Duodenal mucosa (tissue), 2 donors: ENCODE measurements around the gene DTNB.

Experiments
- H3K27ac ChIP-seq: one replicate; pipeline ENCODE4 v1.7.0; 2013; ENCODE audit warnings: low read depth, low read length
- H3K27me3 ChIP-seq, 2 donors: one replicate each; pipeline ENCODE4 v1.7.0; 2013; ENCODE audit warnings: low read length in 2 of 2, control low read depth in 1 of 2; ENCODE audit not compliant: insufficient read depth in 2 of 2, control insufficient read depth in 1 of 2
- H3K36me3 ChIP-seq, 2 donors: one replicate each; pipeline ENCODE4 v1.7.0; 2013; ENCODE audit warnings: low read length in 2 of 2, control low read depth in 1 of 2; ENCODE audit not compliant: insufficient read depth in 2 of 2, control insufficient read depth in 1 of 2
- H3K4me1 ChIP-seq, 2 donors: one replicate each; pipeline ENCODE4 v1.7.0; 2013; ENCODE audit warnings: low read length in 2 of 2, control low read depth in 1 of 2; ENCODE audit not compliant: insufficient read depth in 2 of 2, control insufficient read depth in 1 of 2
- H3K4me3 ChIP-seq, 2 donors: one replicate each; pipeline ENCODE4 v1.7.0; 2013; ENCODE audit warnings: low read length in 2 of 2, low read depth in 1 of 2
- H3K9ac ChIP-seq, 2 donors: one replicate each; pipeline ENCODE4 v1.7.0; 2013; ENCODE audit warnings: low read length in 2 of 2, low read depth in 1 of 2
- H3K9me3 ChIP-seq, 2 donors: one replicate each; pipeline ENCODE4 v1.7.0; 2013; ENCODE audit warnings: low read length in 2 of 2, control low read depth in 1 of 2; ENCODE audit not compliant: control insufficient read depth in 1 of 2

DTNB gene

DNA sequence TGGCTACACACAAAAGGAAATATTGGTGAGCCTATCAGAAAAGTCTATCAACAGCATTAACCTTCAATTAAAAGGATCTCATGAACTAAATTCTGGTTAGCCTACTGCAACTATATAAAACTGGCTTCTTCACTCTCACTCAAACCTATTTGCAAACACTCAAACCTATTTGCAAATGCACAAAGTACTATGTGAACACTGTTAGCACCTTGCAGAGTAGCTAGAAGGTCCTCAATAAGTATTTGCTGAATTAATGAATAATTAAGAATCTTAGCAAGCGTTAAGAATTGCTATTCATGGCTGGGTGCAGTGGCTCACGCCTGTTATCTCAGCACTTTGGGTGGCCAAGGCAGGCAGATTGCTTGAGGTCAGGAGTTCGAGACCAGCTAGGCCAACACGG, 150.3 kb downstream of the DTNB start:
- no peaks in the 10 kb centered on the region for H3K27me3 ChIP-seq
- no peak overlapping the region for H3K9ac ChIP-seq
- H3K36me3 ChIP-seq = no peaks in the 10 kb centered on the region
- no peak overlapping the region for H3K27ac ChIP-seq
- H3K9me3 ChIP-seq = no peaks in the 10 kb centered on the region
- peaks cover 5% of the 10 kb centered on the region in 2 donors for H3K4me1 ChIP-seq
- H3K4me3 ChIP-seq = no peak overlapping the region

DNA sequence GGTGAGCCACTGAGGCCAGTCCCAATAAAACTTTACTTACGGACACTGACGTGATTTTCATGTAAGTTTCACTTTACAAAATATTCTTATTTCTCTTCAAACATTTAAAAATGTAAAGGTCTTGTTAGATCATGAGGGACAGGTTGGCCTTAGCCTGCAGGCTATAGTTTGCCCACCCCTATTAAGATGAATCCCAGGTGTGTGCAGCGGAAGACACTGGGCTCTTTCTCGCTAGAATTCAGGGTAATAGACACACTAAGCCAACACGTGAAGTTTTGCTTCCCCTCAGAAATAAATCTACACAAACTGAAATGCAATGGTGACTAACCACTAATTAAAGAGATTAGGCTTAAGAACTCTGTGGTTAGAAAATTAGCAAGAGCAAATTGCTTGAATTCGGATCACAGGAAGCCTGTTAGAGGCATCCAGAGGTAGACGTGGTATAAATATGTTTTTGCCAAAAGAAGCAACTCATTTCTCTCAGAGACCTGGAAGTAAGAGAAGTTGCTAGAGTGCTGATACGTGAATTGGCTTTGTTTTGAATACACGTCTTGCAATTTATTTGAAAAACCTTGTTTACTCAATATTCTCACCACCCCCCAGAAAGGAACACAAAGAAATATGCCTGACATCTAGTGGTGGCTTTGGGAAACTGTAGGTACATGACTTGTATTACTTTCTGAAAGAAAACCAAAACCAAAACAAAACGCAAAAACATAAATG, 151.6 kb downstream of the DTNB start:
- peaks cover 5% of the 10 kb centered on the region in 2 donors for H3K4me1 ChIP-seq
- peak overlapping the region; percentile 39 to 41 for H3K9ac ChIP-seq
- H3K9me3 ChIP-seq = no peaks in the 10 kb centered on the region
- no peaks in the 10 kb centered on the region for H3K36me3 ChIP-seq
- peak overlapping the region; percentile 61 to 64 for H3K4me3 ChIP-seq
- H3K27ac ChIP-seq = no peak overlapping the region
- H3K27me3 ChIP-seq = no peaks in the 10 kb centered on the region

DNA sequence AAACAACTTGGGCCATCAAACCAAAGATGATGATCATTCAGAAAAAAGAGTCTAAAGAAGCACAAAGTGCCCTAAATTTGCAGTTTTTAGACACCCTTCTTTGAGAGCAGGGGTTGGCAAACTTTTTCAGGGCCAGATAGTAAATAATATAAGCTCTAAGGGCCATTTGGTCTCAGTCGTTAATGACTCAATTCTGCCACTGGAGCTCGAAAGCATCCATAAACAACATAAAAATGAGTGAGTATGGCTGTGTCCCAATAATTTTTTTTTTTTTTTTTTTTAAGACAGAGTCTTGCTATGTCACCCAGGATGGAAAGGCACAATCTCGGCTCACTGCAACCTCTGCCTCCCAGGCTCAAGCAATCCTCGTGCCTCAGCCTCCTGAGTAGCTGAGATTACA, 152.3 kb downstream of the DTNB start:
- Histone ChIP-seq H3K36me3 (no peaks in the 10 kb centered on the region), H3K9ac (no peak overlapping the region), H3K27ac (no peak overlapping the region), H3K27me3 (no peaks in the 10 kb centered on the region), H3K9me3 (no peaks in the 10 kb centered on the region), H3K4me1 (peaks cover 5% of the 10 kb centered on the region in 2 donors), H3K4me3 (no peak overlapping the region)

DNA sequence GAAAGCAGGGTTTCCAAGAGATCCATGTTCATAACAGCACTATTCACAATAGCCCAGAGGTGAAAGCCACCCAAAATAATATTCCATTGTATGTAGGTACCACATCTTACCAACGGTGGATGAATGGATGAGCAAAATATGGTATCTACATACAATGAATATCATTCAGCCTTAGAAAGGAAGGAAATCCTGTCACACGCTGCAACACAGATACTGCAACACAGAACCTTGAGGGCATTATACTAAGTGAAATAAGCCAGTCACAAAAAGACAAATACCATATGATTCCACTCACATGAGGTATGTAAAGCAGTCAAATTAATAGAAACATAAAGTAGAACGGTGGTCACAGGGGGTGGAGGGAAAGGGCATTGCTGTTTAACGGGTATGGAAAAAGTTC, 155.7 kb downstream of the DTNB start:
- no peaks in the 10 kb centered on the region for H3K36me3 ChIP-seq
- H3K27me3 ChIP-seq = no peaks in the 10 kb centered on the region
- H3K27ac ChIP-seq = no peak overlapping the region
- H3K9ac ChIP-seq = no peak overlapping the region
- H3K9me3 ChIP-seq = no peaks in the 10 kb centered on the region
- H3K4me3 ChIP-seq = no peak overlapping the region
- peaks cover 9 to 11% of the 10 kb centered on the region in 2 donors for H3K4me1 ChIP-seq

DNA sequence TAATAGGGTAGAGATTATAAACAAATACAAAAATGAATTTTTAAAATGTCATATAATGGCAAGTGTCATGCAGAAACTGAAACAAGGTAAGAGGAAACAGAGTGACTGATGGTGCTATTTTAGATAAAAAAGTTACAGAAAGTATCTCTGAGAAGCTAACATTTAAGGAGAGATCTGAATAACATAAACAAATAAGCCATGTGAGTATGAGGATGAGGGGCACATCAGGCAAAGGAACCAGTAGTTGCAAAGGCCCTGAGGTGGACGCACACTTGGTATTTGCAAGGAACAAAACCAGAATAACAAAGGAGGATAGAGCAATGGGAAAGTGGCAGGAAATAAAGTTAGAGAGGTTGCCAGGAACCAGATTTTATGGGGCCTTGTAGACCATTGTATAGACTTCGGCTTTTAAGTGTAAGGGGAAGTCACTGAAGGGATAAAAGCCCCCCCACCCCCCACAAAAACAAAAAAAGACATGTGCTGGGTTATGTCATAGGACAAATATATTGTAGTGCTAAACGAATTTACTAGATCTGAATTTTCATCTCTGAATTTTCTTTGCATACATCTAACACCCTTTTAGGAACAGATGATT, 159.2 kb downstream of the DTNB start:
- Histone ChIP-seq H3K36me3 (no peaks in the 10 kb centered on the region), H3K27ac (no peak overlapping the region), H3K4me1 (peaks cover 5 to 6% of the 10 kb centered on the region in 2 donors), H3K4me3 (no peak overlapping the region), H3K9me3 (no peaks in the 10 kb centered on the region), H3K27me3 (no peaks in the 10 kb centered on the region), H3K9ac (no peak overlapping the region)

DNA sequence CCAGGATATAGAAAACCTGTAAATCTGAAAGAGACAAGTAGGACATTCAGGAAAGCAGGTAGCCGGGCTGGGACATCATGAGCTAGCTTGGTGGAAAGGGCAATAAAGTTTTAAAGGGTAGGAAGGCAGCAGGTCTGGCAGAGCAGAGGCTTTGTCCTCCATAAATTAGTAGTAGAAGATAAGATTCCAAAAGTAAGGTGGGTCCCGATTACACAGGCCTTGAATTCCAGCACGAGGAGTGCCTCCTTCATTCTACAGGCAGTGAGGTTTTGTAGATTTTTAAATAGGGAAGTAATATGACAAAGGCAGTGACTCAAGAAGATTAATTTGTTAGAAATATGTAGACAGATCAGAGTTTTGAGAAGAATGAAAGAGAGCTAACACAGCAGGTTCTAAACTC, 160.7 kb downstream of the DTNB start:
- no peak overlapping the region for H3K27ac ChIP-seq
- no peak overlapping the region for H3K9ac ChIP-seq
- H3K27me3 ChIP-seq = no peaks in the 10 kb centered on the region
- H3K4me3 ChIP-seq = no peak overlapping the region
- peaks cover 5 to 6% of the 10 kb centered on the region in 2 donors for H3K4me1 ChIP-seq
- no peaks in the 10 kb centered on the region for H3K36me3 ChIP-seq
- H3K9me3 ChIP-seq = no peaks in the 10 kb centered on the region

DNA sequence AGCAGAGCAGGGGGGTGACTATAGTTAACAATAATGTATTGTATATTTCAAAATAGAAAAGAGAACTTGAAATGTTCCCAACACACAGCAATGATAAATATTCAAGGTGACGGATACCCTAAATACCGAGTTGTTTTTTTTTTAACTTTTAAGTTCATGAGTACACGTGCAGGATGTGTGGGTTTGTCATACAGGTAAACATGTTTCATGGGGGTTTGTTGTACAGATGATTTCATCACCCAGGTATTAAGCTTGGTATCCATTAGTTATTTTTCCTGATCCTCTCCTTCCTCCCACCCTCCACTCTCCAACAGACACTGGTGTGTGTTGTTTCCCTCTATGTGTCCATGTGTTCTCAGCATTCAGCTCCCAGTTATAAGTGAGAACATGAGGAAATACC, 167.2 kb downstream of the DTNB start:
- no peaks in the 10 kb centered on the region for H3K27me3 ChIP-seq

DNA sequence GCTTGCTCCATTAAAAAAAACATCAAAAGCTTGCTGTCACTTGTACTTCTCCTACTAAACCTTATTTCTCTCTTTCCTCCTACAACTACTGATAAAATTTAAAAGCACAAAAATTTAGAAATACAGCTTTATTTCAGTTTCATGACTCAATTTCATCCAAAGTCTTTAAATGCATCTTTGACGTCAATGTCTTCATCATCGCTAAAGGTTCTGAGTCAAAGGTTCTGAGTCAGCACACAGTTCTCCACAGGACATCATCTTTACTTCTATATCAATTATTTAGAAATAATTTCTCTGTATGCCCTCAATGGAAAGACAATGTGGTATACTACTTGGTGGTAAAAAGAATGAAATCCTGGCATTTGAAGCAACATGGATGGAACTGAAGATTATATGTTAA, 167.8 kb downstream of the DTNB start:
- H3K36me3 ChIP-seq = no peaks in the 10 kb centered on the region
- no peaks in the 10 kb centered on the region for H3K27me3 ChIP-seq
- H3K27ac ChIP-seq = no peak overlapping the region
- no peaks in the 10 kb centered on the region for H3K9me3 ChIP-seq
- H3K9ac ChIP-seq = no peak overlapping the region
- no peaks in the 10 kb centered on the region for H3K4me1 ChIP-seq
- no peak overlapping the region for H3K4me3 ChIP-seq

More for the DNA sequence above, 167.2 kb downstream of the DTNB start:
- Histone ChIP-seq H3K4me3 (no peak overlapping the region), H3K27ac (no peak overlapping the region), H3K36me3 (no peaks in the 10 kb centered on the region), H3K4me1 (no peaks in the 10 kb centered on the region), H3K9me3 (no peaks in the 10 kb centered on the region), H3K9ac (no peak overlapping the region)

DNA sequence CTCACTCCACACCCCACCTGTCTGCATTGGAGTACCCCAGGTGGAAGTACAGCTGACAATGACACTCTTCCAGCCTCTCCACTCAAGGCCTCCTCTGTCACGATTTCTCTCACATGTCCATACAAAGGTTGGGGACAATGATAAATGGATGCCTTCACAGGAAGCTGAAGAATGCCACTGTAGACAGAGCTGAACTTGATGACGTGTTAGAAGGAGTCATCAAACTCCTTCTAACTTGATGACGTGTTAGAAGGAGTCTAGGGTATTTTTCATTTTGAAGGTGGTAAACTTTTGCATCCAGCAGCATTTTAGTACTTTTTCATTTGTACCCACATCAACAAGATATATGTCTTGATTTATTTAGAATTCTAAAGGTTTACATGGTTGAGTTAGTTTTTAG, 168.2 kb downstream of the DTNB start:
- no peak overlapping the region for H3K4me3 ChIP-seq

DNA sequence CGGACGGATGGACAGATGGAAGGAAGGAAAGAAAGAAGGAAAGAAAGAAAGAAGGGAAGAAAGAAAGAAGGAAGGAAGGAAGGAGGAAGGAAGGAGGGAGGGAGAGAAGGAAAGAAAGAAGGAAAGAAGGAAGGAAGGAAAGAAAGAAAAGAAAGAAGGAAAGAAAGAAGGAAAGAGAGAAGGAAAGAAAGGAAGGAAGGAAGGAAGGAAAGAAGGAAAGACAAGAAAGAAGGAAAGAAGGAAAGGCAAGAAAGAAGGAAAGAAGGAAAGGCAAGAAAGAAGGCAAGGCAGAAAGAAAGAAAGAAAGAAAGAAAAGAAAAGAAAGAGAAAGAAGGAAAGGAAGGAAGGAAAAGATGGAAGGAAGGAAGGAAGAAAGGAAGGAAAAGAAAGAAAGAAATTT, 169.1 kb downstream of the DTNB start:
- no peaks in the 10 kb centered on the region for H3K36me3 ChIP-seq
- no peaks in the 10 kb centered on the region for H3K27me3 ChIP-seq
- no peak overlapping the region for H3K9ac ChIP-seq
- H3K4me1 ChIP-seq = no peaks in the 10 kb centered on the region
- no peaks in the 10 kb centered on the region for H3K9me3 ChIP-seq
- no peak overlapping the region for H3K27ac ChIP-seq
- no peak overlapping the region for H3K4me3 ChIP-seq

More for the DNA sequence above, 168.2 kb downstream of the DTNB start:
- H3K27me3 ChIP-seq = no peaks in the 10 kb centered on the region
- H3K4me1 ChIP-seq = no peaks in the 10 kb centered on the region
- H3K9ac ChIP-seq = no peak overlapping the region
- no peak overlapping the region for H3K27ac ChIP-seq
- H3K36me3 ChIP-seq = no peaks in the 10 kb centered on the region
- no peaks in the 10 kb centered on the region for H3K9me3 ChIP-seq
